Caco-2 (cell line): ENCODE measurements around the gene ZG16. TPM values are rescaled to one million over a fixed set of nuclear protein-coding genes. Genes with fewer than 3 reads are reported as not detected.

ENCODE experiments used
- BruUV-seq: library from RNA; stranded (reverse); fragments of 400-500 nt; replicated peaks from 2 replicates; lab custom pipeline; 2021; lab: Mats Ljungman, UMichigan
- CTCF ChIA-PET: fragments of 300-600 bp; sonication (Branson Sonifier 250); formaldehyde crosslinking; loops from one replicate; lab custom pipeline; 2022; ENCODE audit warnings: antibody characterized with exemption; lab: Charles Lee
- POLR2A ChIA-PET: fragments of 300-600 bp; sonication (Branson Sonifier 250); formaldehyde crosslinking; loops from one replicate; lab custom pipeline; 2022; ENCODE audit warnings: antibody characterized with exemption; lab: Charles Lee
- DNase-seq, 2 experiments: peaks; one replicate each; pipeline versions ENCODE4 v3.0.0 to v3.0.0-alpha.2; 2020 to 2022
- H3K27me3 ChIP-seq: replicated peaks from 2 replicates; pipeline ENCODE4 v1.6.0; 2011; ENCODE audit warnings: low read length; ENCODE audit not compliant: control insufficient read depth, insufficient read depth
- H3K36me3 ChIP-seq: 2 replicates; pipeline ENCODE4 v1.5.1; 2011; ENCODE audit warnings: low read length; ENCODE audit not compliant: control insufficient read depth, insufficient read depth
- H3K4me1 ChIP-seq: fragments of 250-450 bp; sonication (Bioruptor Pico); 2 replicates; pipeline ENCODE4 v1.5.1; 2020; ENCODE audit warnings: mild to moderate bottlenecking
- H3K4me3 ChIP-seq: 2 replicates; pipeline ENCODE4 v1.5.1; 2011; ENCODE audit warnings: low read depth, mild to moderate bottlenecking, control low read depth, low read length
- H3K9me3 ChIP-seq: fragments of 250-450 bp; sonication (Bioruptor Pico); 2 replicates; pipeline ENCODE4 v1.5.1; 2020; ENCODE audit warnings: mild to moderate bottlenecking, moderate library complexity
- H3K27ac Mint-ChIP-seq: one replicate; pipeline ENCODE4 v1.8.0; 2022; ENCODE audit warnings: mixed read lengths; ENCODE audit not compliant: unreplicated experiment
- H3K27me3 Mint-ChIP-seq: one replicate; pipeline ENCODE4 v1.8.0; 2022; ENCODE audit warnings: mixed read lengths; ENCODE audit not compliant: insufficient read depth, unreplicated experiment
- H3K36me3 Mint-ChIP-seq: one replicate; pipeline ENCODE4 v1.8.0; 2022; ENCODE audit warnings: mild to moderate bottlenecking, mixed read lengths; ENCODE audit not compliant: insufficient read depth, unreplicated experiment
- H3K4me1 Mint-ChIP-seq: one replicate; pipeline ENCODE4 v1.8.0; 2022; ENCODE audit warnings: low read depth, mixed read lengths; ENCODE audit not compliant: unreplicated experiment
- H3K4me3 Mint-ChIP-seq: one replicate; pipeline ENCODE4 v1.8.0; 2022; ENCODE audit warnings: mild to moderate bottlenecking, moderate library complexity, mixed read lengths; ENCODE audit not compliant: unreplicated experiment
- H3K9me3 Mint-ChIP-seq: one replicate; pipeline ENCODE4 v1.8.0; 2022; ENCODE audit warnings: mixed read lengths; ENCODE audit not compliant: unreplicated experiment
- CTCF ChIP-seq, 2 experiments: fragments of 200-600 bp in 1 of 2; IDR thresholded peaks; 1 replicate in 1 of 2; 2 replicates in 1 of 2; pipeline versions ENCODE4 v1.5.1 to v1.8.0; 2011 to 2022; ENCODE audit warnings: antibody characterized with exemption in 1 of 2, control low read depth in 1 of 2, inconsistent platforms in 1 of 2, low read depth in 1 of 2, low read length in 1 of 2, mild to moderate bottlenecking in 1 of 2, moderate library complexity in 1 of 2; ENCODE audit not compliant: insufficient read depth in 1 of 2, severe bottlenecking in 1 of 2, unreplicated experiment in 1 of 2
- intact Hi-C: fragments of 100-400 bp; cut with micrococcal nuclease; formaldehyde crosslinking; loops from one replicate; pipeline ENCODE4 v1.10.0; 2022; ENCODE audit not compliant: unreplicated experiment
- total RNA-seq: library from RNA; stranded (reverse); gene quantifications from 2 replicates; pipeline ENCODE4 v1.2.3, GENCODE V29; 2022

The ZG16 gene
- total RNA-seq, 1 experiment from 2014 or later: 1.9 TPM

- ChIA-PET CTCF (interaction anchor here (0.7 to 1.6 kb wide), 2 partner anchors 17 to 36 kb away, joined by 3 to 5 read pairs; no protein-coding TSS in a partner anchor), POLR2A (interaction anchor here (0.7 to 1.0 kb wide), 3 partner anchors 17 to 161 kb away, joined by 3 to 5 read pairs (median 3); partner anchors contain the start of genes KIF22 and TAOK2)
- Mint-ChIP-seq H3K9me3 (no peaks in the 10 kb centered on the region), H3K4me3 (peak within 1 kb of the TSS; percentile 94), H3K4me1 (peaks cover 37% of the 10 kb centered on the region), H3K27ac (peak within 1 kb of the TSS; percentile 93), H3K36me3 (peaks cover 68% of the 10 kb centered on the region), H3K27me3 (no peaks in the 10 kb centered on the region)
- H3K9me3 ChIP-seq: no peaks in the 10 kb centered on the region
- no TSS peak for BruUV-seq
- H3K36me3 ChIP-seq: peaks cover 7% of the 10 kb centered on the region; the same call in 1 of the 2 replicates
- peak; percentile 66 for DNase-seq
- H3K4me3 ChIP-seq: peak within 1 kb of the TSS; percentile 73
- peaks cover 27% of the 10 kb centered on the region for H3K4me1 ChIP-seq
- H3K27me3 ChIP-seq: no peaks in the 10 kb centered on the region
- no peak for TF ChIP-seq CTCF (IDR thresholded peaks at IDR 0.05; ENCODE audit: insufficient read depth in 1 of 2, low read depth in 1 of 2, low read length in 1 of 2, severe bottlenecking in 1 of 2, unreplicated experiment in 1 of 2)
- intact Hi-C loops: loop anchor here (10.0 kb wide), 1 partner anchor 183 kb away; the partner anchor contains the start of genes HIRIP3 and INO80E
Measured at GRCh38 chr16:29811896-29812665, 34.0 kb downstream of the ZG16 start, which contains the start of gene PRRT2. TSS of gene PRRT2 (plus strand) at chr16:29812193. CDS start at chr16:29813055, 862 bp downstream.

DNA sequence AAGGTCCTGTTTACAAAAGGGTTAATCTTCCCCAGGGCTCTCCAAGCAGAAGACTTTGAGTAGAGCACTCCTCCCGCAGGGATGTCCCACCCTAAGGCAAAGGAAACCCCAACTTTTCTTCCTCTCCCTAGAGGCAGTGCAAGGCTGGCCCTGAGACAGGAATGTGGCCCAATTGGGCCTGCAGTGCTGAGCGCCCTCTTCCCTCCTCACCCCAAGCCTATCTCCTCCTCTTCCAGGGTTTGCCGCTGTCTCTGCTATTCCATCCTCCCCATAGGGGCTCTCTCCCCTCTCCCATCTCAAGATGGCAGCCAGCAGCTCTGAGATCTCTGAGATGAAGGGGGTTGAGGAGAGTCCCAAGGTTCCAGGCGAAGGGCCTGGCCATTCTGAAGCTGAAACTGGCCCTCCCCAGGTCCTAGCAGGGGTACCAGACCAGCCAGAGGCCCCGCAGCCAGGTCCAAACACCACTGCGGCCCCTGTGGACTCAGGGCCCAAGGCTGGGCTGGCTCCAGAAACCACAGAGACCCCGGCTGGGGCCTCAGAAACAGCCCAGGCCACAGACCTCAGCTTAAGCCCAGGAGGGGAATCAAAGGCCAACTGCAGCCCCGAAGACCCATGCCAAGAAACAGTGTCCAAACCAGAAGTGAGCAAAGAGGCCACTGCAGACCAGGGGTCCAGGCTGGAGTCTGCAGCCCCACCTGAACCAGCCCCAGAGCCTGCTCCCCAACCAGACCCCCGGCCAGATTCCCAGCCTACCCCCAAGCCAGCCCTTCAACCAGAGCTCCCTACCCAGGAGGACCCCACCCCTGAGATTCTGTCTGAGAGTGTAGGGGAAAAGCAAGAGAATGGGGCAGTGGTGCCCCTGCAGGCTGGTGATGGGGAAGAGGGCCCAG, 34.9 kb downstream of the ZG16 start:
- intact Hi-C loops: loop anchor here (10.0 kb wide), 1 partner anchor 182 kb away; the partner anchor contains the start of genes HIRIP3 and INO80E
- H3K27ac Mint-ChIP-seq: peak overlapping the region; percentile 93

More for the DNA sequence above, 34.9 kb downstream of the ZG16 start:
- Histone ChIP-seq H3K4me1 (peaks cover 27% of the 10 kb centered on the region), H3K36me3 (peaks cover 6% of the 10 kb centered on the region; the same call in 1 of the 2 replicates), H3K27me3 (no peaks in the 10 kb centered on the region), H3K4me3 (peak overlapping the region; percentile 73), H3K9me3 (no peaks in the 10 kb centered on the region)
- H3K4me3 Mint-ChIP-seq: peak overlapping the region; percentile 94
- H3K36me3 Mint-ChIP-seq: peaks cover 64% of the 10 kb centered on the region
- no peaks in the 10 kb centered on the region for H3K27me3 Mint-ChIP-seq
- no TSS peak for BruUV-seq
- H3K4me1 Mint-ChIP-seq: peaks cover 37% of the 10 kb centered on the region
- ChIA-PET CTCF (no interaction called here), POLR2A (no interaction called here)
- no peak for DNase-seq
- H3K9me3 Mint-ChIP-seq: no peaks in the 10 kb centered on the region
- no peak for TF ChIP-seq CTCF (IDR thresholded peaks at IDR 0.05; ENCODE audit: insufficient read depth in 1 of 2, low read depth in 1 of 2, low read length in 1 of 2, severe bottlenecking in 1 of 2, unreplicated experiment in 1 of 2)
